Immature natural killer cell (primary cell): ENCODE results near the gene ADAM12. TPM values are rescaled to one million over a fixed set of nuclear protein-coding genes. Genes with fewer than 3 reads are reported as not detected.

ENCODE experiments used
- DNase-seq, 3 donors: peaks; one replicate each; pipeline ENCODE4 v3.0.0; 2022; ENCODE audit warnings: mixed read lengths in 1 of 3
- H3K27ac Mint-ChIP-seq, 6 donors: one replicate each; pipeline ENCODE4 v1.8.0; 2020; ENCODE audit warnings: mixed read lengths in 6 of 6, mild to moderate bottlenecking in 5 of 6, inconsistent platforms in 4 of 6, moderate library complexity in 3 of 6
- H3K27me3 Mint-ChIP-seq, 3 donors: one replicate each; pipeline ENCODE4 v1.8.0; 2020 to 2021; ENCODE audit warnings: low read depth in 3 of 3, mild to moderate bottlenecking in 3 of 3, mixed read lengths in 3 of 3, moderate library complexity in 3 of 3, inconsistent platforms in 1 of 3
- H3K36me3 Mint-ChIP-seq, 3 donors: one replicate each; pipeline ENCODE4 v1.8.0; 2020; ENCODE audit warnings: mixed read lengths in 3 of 3, inconsistent platforms in 2 of 3, mild to moderate bottlenecking in 2 of 3
- H3K4me1 Mint-ChIP-seq, 2 donors: one replicate each; pipeline ENCODE4 v1.8.0; 2020; ENCODE audit warnings: inconsistent platforms in 2 of 2, mild to moderate bottlenecking in 2 of 2, mixed read lengths in 2 of 2, moderate library complexity in 1 of 2
- H3K4me3 Mint-ChIP-seq, 5 donors: one replicate each; pipeline ENCODE4 v1.8.0; 2020; ENCODE audit warnings: mild to moderate bottlenecking in 5 of 5, mixed read lengths in 5 of 5, inconsistent platforms in 3 of 5, moderate library complexity in 3 of 5
- H3K9me3 Mint-ChIP-seq, 6 donors: one replicate each; pipeline ENCODE4 v1.8.0; 2020; ENCODE audit warnings: mild to moderate bottlenecking in 6 of 6, mixed read lengths in 6 of 6, inconsistent platforms in 4 of 6, moderate library complexity in 3 of 6
- polyA plus RNA-seq, 3 donors: library from polyadenylated mRNA; unstranded; fragments of 300-500 nt; fragmentation: Illumina TruSeq; gene quantifications; one replicate each; pipeline ENCODE4 v1.2.3, GENCODE V29; 2021

Gene ADAM12
- polyA plus RNA-seq, 3 donors from 2014 or later = 0.07 to 0.11 TPM; not detected in 1

GRCh38 chr10:126268013-126268920 lies 120.0 kb downstream of the ADAM12 start:
- Mint-ChIP-seq H3K9me3 (no peaks in the 10 kb centered on the region), H3K36me3 (no peaks in the 10 kb centered on the region), H3K4me3 (no peak overlapping the region), H3K27me3 (peaks cover 0 to 5% (median 4%) of the 10 kb centered on the region in 3 donors), H3K27ac (no peak overlapping the region), H3K4me1 (no peaks in the 10 kb centered on the region)
- no peak for DNase-seq

GRCh38 chr10:126264102-126265018 lies 123.9 kb downstream of the ADAM12 start:
- no peaks in the 10 kb centered on the region for H3K4me1 Mint-ChIP-seq
- no peaks in the 10 kb centered on the region for H3K9me3 Mint-ChIP-seq
- H3K36me3 Mint-ChIP-seq = no peaks in the 10 kb centered on the region
- no peak overlapping the region for H3K4me3 Mint-ChIP-seq
- no peak for DNase-seq
- H3K27ac Mint-ChIP-seq = no peak overlapping the region
- peaks cover 0 to 7% (median 6%) of the 10 kb centered on the region in 3 donors for H3K27me3 Mint-ChIP-seq

- DNase-seq = no peak
- H3K4me1 Mint-ChIP-seq = no peaks in the 10 kb centered on the region
- peaks cover 0 to 8% (median 6%) of the 10 kb centered on the region in 3 donors for H3K27me3 Mint-ChIP-seq
- H3K4me3 Mint-ChIP-seq = no peak overlapping the region
- H3K27ac Mint-ChIP-seq = no peak overlapping the region
- H3K9me3 Mint-ChIP-seq = no peaks in the 10 kb centered on the region
- no peaks in the 10 kb centered on the region for H3K36me3 Mint-ChIP-seq
Measured at GRCh38 chr10:126263006-126263676, 125.1 kb downstream of the ADAM12 start.

GRCh38 chr10:126262233-126262838 lies 125.9 kb downstream of the ADAM12 start:
- H3K4me3 Mint-ChIP-seq = no peak overlapping the region
- H3K4me1 Mint-ChIP-seq = no peaks in the 10 kb centered on the region
- no peak overlapping the region for H3K27ac Mint-ChIP-seq
- no peaks in the 10 kb centered on the region for H3K36me3 Mint-ChIP-seq
- peaks cover 0 to 8% (median 5%) of the 10 kb centered on the region in 3 donors for H3K27me3 Mint-ChIP-seq
- DNase-seq = no peak
- H3K9me3 Mint-ChIP-seq = no peaks in the 10 kb centered on the region

- Mint-ChIP-seq H3K27me3 (peaks cover 0 to 8% (median 4%) of the 10 kb centered on the region in 3 donors), H3K4me3 (no peak overlapping the region), H3K4me1 (no peaks in the 10 kb centered on the region), H3K36me3 (no peaks in the 10 kb centered on the region), H3K27ac (no peak overlapping the region), H3K9me3 (peaks cover 0 to 1% (median 0%) of the 10 kb centered on the region in 6 donors)
- no peak for DNase-seq
Measured at GRCh38 chr10:126259760-126260479, 128.4 kb downstream of the ADAM12 start.

GRCh38 chr10:126256864-126257263 lies 131.4 kb downstream of the ADAM12 start:
- H3K9me3 Mint-ChIP-seq = peaks cover 0 to 1% (median 0%) of the 10 kb centered on the region in 6 donors
- H3K27ac Mint-ChIP-seq = no peak overlapping the region
- peaks cover 0 to 10% (median 7%) of the 10 kb centered on the region in 3 donors for H3K27me3 Mint-ChIP-seq
- H3K4me1 Mint-ChIP-seq = no peaks in the 10 kb centered on the region
- no peak for DNase-seq
- H3K36me3 Mint-ChIP-seq = no peaks in the 10 kb centered on the region
- no peak overlapping the region for H3K4me3 Mint-ChIP-seq

- Mint-ChIP-seq H3K4me1 (no peaks in the 10 kb centered on the region), H3K4me3 (no peak overlapping the region), H3K27me3 (peaks cover 0 to 13% (median 3%) of the 10 kb centered on the region in 3 donors), H3K36me3 (no peaks in the 10 kb centered on the region), H3K27ac (no peak overlapping the region), H3K9me3 (peaks cover 0 to 1% (median 0%) of the 10 kb centered on the region in 6 donors)
- no peak for DNase-seq
Measured at GRCh38 chr10:126255313-126255712, 133.0 kb downstream of the ADAM12 start.

- Mint-ChIP-seq H3K4me3 (no peak overlapping the region), H3K27me3 (peaks cover 0 to 8% (median 3%) of the 10 kb centered on the region in 3 donors), H3K9me3 (peaks cover 0 to 1% (median 0%) of the 10 kb centered on the region in 6 donors), H3K27ac (no peak overlapping the region), H3K36me3 (no peaks in the 10 kb centered on the region), H3K4me1 (no peaks in the 10 kb centered on the region)
- no peak for DNase-seq
Measured at GRCh38 chr10:126253611-126253998, 134.7 kb downstream of the ADAM12 start.

- DNase-seq = no peak
- peaks cover 0 to 1% (median 0%) of the 10 kb centered on the region in 6 donors for H3K9me3 Mint-ChIP-seq
- no peaks in the 10 kb centered on the region for H3K36me3 Mint-ChIP-seq
- no peak overlapping the region for H3K27ac Mint-ChIP-seq
- H3K4me3 Mint-ChIP-seq = no peak overlapping the region
- H3K4me1 Mint-ChIP-seq = no peaks in the 10 kb centered on the region
- peaks cover 0 to 8% (median 3%) of the 10 kb centered on the region in 3 donors for H3K27me3 Mint-ChIP-seq
Measured at GRCh38 chr10:126252884-126253610, 135.2 kb downstream of the ADAM12 start.

- Mint-ChIP-seq H3K27ac (no peak overlapping the region), H3K36me3 (no peaks in the 10 kb centered on the region), H3K4me1 (no peaks in the 10 kb centered on the region), H3K27me3 (peaks cover 0 to 6% (median 3%) of the 10 kb centered on the region in 3 donors), H3K9me3 (no peaks in the 10 kb centered on the region), H3K4me3 (peak overlapping the region in 1 of 5 donors; percentile 9)
- no peak for DNase-seq
Measured at GRCh38 chr10:126251778-126252407, 136.4 kb downstream of the ADAM12 start.

- Mint-ChIP-seq H3K4me1 (no peaks in the 10 kb centered on the region), H3K27me3 (peaks cover 0 to 5% (median 3%) of the 10 kb centered on the region in 3 donors), H3K27ac (no peak overlapping the region), H3K9me3 (no peaks in the 10 kb centered on the region), H3K36me3 (no peaks in the 10 kb centered on the region), H3K4me3 (no peak overlapping the region)
- no peak for DNase-seq
Measured at GRCh38 chr10:126250527-126251310, 137.6 kb downstream of the ADAM12 start.
